Measurements from ENCODE around the gene LRRC34. TPM values are rescaled to one million over a fixed set of nuclear protein-coding genes. Genes with fewer than 3 reads are reported as not detected.

The LRRC34 gene
- total and polyA plus RNA-seq, 12 donors, result 0.12 to 5.2 (median 2.1) TPM

GRCh38 chr3:169855514-169855913 lies 42.8 kb upstream of the LRRC34 start:
- Histone ChIP-seq H3K36me3 (replicated peaks in 1 of 2) (no peaks in the 10 kb centered on the region), H3K27me3 (peaks cover 5% of the 10 kb centered on the region), H3K9me3 (replicated peaks in 1 of 3) (no peaks in the 10 kb centered on the region), H3K4me1 (replicated peaks in 1 of 2) (no peaks in the 10 kb centered on the region), H3K4me3 (no peak overlapping the region), H3K27ac (no peak overlapping the region)
- intact Hi-C loops (cut with DNase I), result no loop called here
- no peak for TF ChIP-seq POLR2A (IDR thresholded peaks at IDR 0.05)
- TF ChIP-seq, protein P1, sequence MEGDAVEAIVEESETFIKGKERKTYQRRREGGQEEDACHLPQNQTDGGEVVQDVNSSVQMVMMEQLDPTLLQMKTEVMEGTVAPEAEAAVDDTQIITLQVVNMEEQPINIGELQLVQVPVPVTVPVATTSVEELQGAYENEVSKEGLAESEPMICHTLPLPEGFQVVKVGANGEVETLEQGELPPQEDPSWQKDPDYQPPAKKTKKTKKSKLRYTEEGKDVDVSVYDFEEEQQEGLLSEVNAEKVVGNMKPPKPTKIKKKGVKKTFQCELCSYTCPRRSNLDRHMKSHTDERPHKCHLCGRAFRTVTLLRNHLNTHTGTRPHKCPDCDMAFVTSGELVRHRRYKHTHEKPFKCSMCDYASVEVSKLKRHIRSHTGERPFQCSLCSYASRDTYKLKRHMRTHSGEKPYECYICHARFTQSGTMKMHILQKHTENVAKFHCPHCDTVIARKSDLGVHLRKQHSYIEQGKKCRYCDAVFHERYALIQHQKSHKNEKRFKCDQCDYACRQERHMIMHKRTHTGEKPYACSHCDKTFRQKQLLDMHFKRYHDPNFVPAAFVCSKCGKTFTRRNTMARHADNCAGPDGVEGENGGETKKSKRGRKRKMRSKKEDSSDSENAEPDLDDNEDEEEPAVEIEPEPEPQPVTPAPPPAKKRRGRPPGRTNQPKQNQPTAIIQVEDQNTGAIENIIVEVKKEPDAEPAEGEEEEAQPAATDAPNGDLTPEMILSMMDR (IDR thresholded peaks at IDR 0.05), result no peak
- WGBS, 4 donors, result 84 to 90% (median 87%) methylated on average over 3 of the region's 3 CpGs
- DNase-seq, result no peak

DNA sequence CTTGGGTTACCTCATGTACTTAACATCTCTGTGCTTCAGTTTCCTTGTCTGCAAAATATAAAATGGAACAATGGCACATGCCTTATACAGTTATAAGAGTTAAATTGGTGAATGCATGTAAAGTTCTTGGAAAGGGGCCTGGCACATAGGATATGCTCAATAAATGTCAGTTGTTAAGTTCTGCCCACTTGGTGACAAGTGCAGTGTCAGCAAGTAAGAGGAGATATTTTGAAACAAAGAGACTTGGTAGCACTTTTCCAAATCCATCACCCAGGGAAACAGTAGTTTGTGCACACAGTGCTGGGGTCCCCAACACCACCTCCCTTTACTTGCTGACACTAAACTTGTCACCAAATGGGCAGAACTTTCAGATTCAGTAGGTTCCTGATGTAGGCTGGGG lies 37.9 kb upstream of the LRRC34 start:
- TF ChIP-seq, protein P1 (IDR thresholded peaks at IDR 0.05), result no peak
- no peak for TF ChIP-seq POLR2A (IDR thresholded peaks at IDR 0.05)
- no peaks in the 10 kb centered on the region for H3K27me3 ChIP-seq
- no peak overlapping the region for H3K4me3 ChIP-seq
- H3K9me3 ChIP-seq (replicated peaks in 1 of 3), result no peaks in the 10 kb centered on the region
- H3K36me3 ChIP-seq (replicated peaks in 1 of 2), result no peaks in the 10 kb centered on the region
- DNase-seq, result no peak
- no peak overlapping the region for H3K27ac ChIP-seq
- H3K4me1 ChIP-seq (replicated peaks in 1 of 2), result no peaks in the 10 kb centered on the region
- intact Hi-C loops (cut with DNase I), result no loop called here

- H3K27ac ChIP-seq, result no peak overlapping the region
- TF ChIP-seq, protein P1 (IDR thresholded peaks at IDR 0.05), result no peak
- no peak for TF ChIP-seq POLR2A (IDR thresholded peaks at IDR 0.05)
- no peak overlapping the region for H3K4me3 ChIP-seq
- no peaks in the 10 kb centered on the region for H3K4me1 ChIP-seq (replicated peaks in 1 of 2)
- no peak for DNase-seq
- intact Hi-C loops (cut with DNase I), result no loop called here
- no peaks in the 10 kb centered on the region for H3K36me3 ChIP-seq (replicated peaks in 1 of 2)
- no peaks in the 10 kb centered on the region for H3K27me3 ChIP-seq
- H3K9me3 ChIP-seq (replicated peaks in 1 of 3), result no peaks in the 10 kb centered on the region
- 91 to 93% (median 93%) methylated on average over 3 of the region's 3 CpGs for WGBS, 4 donors
Measured at GRCh38 chr3:169848741-169849140, 36.0 kb upstream of the LRRC34 start.

- H3K27ac ChIP-seq, result no peak overlapping the region
- TF ChIP-seq, protein P1 (IDR thresholded peaks at IDR 0.05), result no peak
- TF ChIP-seq POLR2A (IDR thresholded peaks at IDR 0.05), result no peak
- DNase-seq, result no peak
- H3K36me3 ChIP-seq (replicated peaks in 1 of 2), result no peaks in the 10 kb centered on the region
- H3K4me1 ChIP-seq (replicated peaks in 1 of 2), result no peaks in the 10 kb centered on the region
- WGBS, 4 donors, result 70 to 89% (median 80%) methylated on average over 4 of the region's 4 CpGs
- H3K27me3 ChIP-seq, result no peaks in the 10 kb centered on the region
- intact Hi-C loops (cut with DNase I), result no loop called here
- no peak overlapping the region for H3K4me3 ChIP-seq
- no peaks in the 10 kb centered on the region for H3K9me3 ChIP-seq (replicated peaks in 1 of 3)
Measured at GRCh38 chr3:169847896-169848295, 35.2 kb upstream of the LRRC34 start.

Data from adrenal gland (tissue), 12 donors.